Esophagus squamous epithelium (tissue), 5 donors: Measurements from ENCODE around the gene EPS8L1. TPM values are rescaled to one million over a fixed set of nuclear protein-coding genes. Genes with fewer than 3 reads are reported as not detected.
"Not testable (repeated sequence)": the region's sequence is repeated elsewhere in the genome, so short reads cannot be mapped to it uniquely, and the experiment has no call there.

Source experiments
- DNase-seq: peaks from one replicate; lab custom pipeline; 2025; lab: John Stamatoyannopoulos, UW
- H3K27ac ChIP-seq, 4 donors: fragments of 200-600 bp; sonication (generic); one replicate each; pipeline ENCODE4 v1.5.1; 2016 to 2019; ENCODE audit warnings: mild to moderate bottlenecking in 1 of 4
- H3K27me3 ChIP-seq, 4 donors: fragments of 200-600 bp; sonication (generic); 1 replicate in 3 of 4; 2 replicates in 1 of 4; pipeline versions ENCODE4 v1.5.1 to v1.6.0; 2017 to 2021; ENCODE audit warnings: antibody characterized with exemption in 1 of 4
- H3K36me3 ChIP-seq, 3 donors: fragments of 200-600 bp; sonication (generic); one replicate each; pipeline ENCODE4 v1.5.1; 2016 to 2019
- H3K4me1 ChIP-seq, 3 donors: fragments of 200-600 bp; sonication (generic); one replicate each; pipeline ENCODE4 v1.5.1; 2017 to 2019
- H3K4me3 ChIP-seq, 4 donors: fragments of 200-600 bp; sonication (generic); 1 replicate in 3 of 4; 2 replicates in 1 of 4; pipeline ENCODE4 v1.5.1; 2016 to 2019; ENCODE audit warnings: mild to moderate bottlenecking in 2 of 4, moderate library complexity in 1 of 4
- H3K9me3 ChIP-seq, 3 donors: fragments of 200-600 bp; sonication (generic); one replicate each; pipeline ENCODE4 v1.5.1; 2016 to 2019
- CTCF ChIP-seq, 6 experiments: fragments of 450-650 bp in 4 of 6; fragments of 200-600 bp in 2 of 6; sonication (generic) in 2 of 6; IDR thresholded peaks; one replicate each; pipeline ENCODE4 v1.5.1; 2016 to 2019; ENCODE audit warnings: antibody characterized with exemption in 6 of 6, mild to moderate bottlenecking in 4 of 6, moderate library complexity in 4 of 6
- POLR2A ChIP-seq, 4 donors: fragments of 450-650 bp; IDR thresholded peaks; one replicate each; pipeline ENCODE4 v1.6.1; 2017; ENCODE audit warnings: antibody characterized with exemption in 4 of 4, mild to moderate bottlenecking in 4 of 4, moderate library complexity in 3 of 4
- WGBS, 2 donors: methylation state at CpG; one replicate each; pipeline ENCODE4 v1.1.5; 2018; 5-methylcytosine and 5-hydroxymethylcytosine counted together
- intact Hi-C: fragments of 100-400 bp; cut with DNase I; formaldehyde crosslinking; loops from one replicate; pipeline ENCODE4 v1.15.0; 2022
- total RNA-seq, 4 donors: library from RNA; depleted of rRNA; stranded (reverse); fragments of >200 nt; gene quantifications; one replicate each; pipeline ENCODE4 v1.1.0, GENCODE V29; 2016
- donor health status: DM: yes; HTN: yes; CAD: no.

The EPS8L1 gene
- total RNA-seq, 4 donors from 2014 or later = 151 to 341 (median 286) TPM

- DNase-seq = no peak
- Histone ChIP-seq H3K4me1 (no peaks in the 10 kb centered on the region), H3K4me3 (no peak overlapping the region), H3K27me3 (no peaks in the 10 kb centered on the region), H3K9me3 (no peaks in the 10 kb centered on the region), H3K36me3 (peaks cover 12 to 100% (median 51%) of the 10 kb centered on the region in 3 donors), H3K27ac (peak overlapping the region in 3 of 4 donors; percentile 42 to 68 (median 53))
- intact Hi-C loops = no loop called here
- no peak for TF ChIP-seq POLR2A (IDR thresholded peaks at IDR 0.05)
- no peak for TF ChIP-seq CTCF (IDR thresholded peaks at IDR 0.05)
- 90 to 94% methylated on average over 22 to 24 of the region's 25 CpGs for WGBS, 2 donors
Observed at GRCh38 chr19:55050749-55051532, 24.7 kb upstream of the EPS8L1 start.

GRCh38 chr19:55053735-55054134 lies 21.9 kb upstream of the EPS8L1 start:
- peaks cover 9 to 100% (median 51%) of the 10 kb centered on the region in 3 donors for H3K36me3 ChIP-seq
- intact Hi-C loops = no loop called here

GRCh38 chr19:55056827-55057226 lies 18.8 kb upstream of the EPS8L1 start:
- intact Hi-C loops = no loop called here
- TF ChIP-seq CTCF (IDR thresholded peaks at IDR 0.05) (no peak), POLR2A (IDR thresholded peaks at IDR 0.05) (no peak)
- H3K4me1 ChIP-seq = peaks cover 0 to 17% (median under 1%) of the 10 kb centered on the region in 3 donors
- peaks cover 9 to 91% (median 45%) of the 10 kb centered on the region in 3 donors for H3K36me3 ChIP-seq
- H3K27me3 ChIP-seq = no peaks in the 10 kb centered on the region
- H3K9me3 ChIP-seq = no peaks in the 10 kb centered on the region
- WGBS, 2 donors = 94 to 96% methylated on average over 9 of the region's 9 CpGs
- no peak overlapping the region for H3K4me3 ChIP-seq
- no peak overlapping the region for H3K27ac ChIP-seq
- no peak for DNase-seq

More at GRCh38 chr19:55053735-55054134, 21.9 kb upstream of the EPS8L1 start:
- H3K9me3 ChIP-seq = no peaks in the 10 kb centered on the region
- WGBS, 2 donors = 73 to 93% methylated on average over 5 to 7 of the region's 7 CpGs
- no peaks in the 10 kb centered on the region for H3K27me3 ChIP-seq
- no peaks in the 10 kb centered on the region for H3K4me1 ChIP-seq
- no peak overlapping the region for H3K4me3 ChIP-seq
- H3K27ac ChIP-seq = no peak overlapping the region
- no peak for TF ChIP-seq POLR2A (IDR thresholded peaks at IDR 0.05)
- no peak for TF ChIP-seq CTCF (IDR thresholded peaks at IDR 0.05)
- DNase-seq = no peak

- Histone ChIP-seq H3K9me3 (no peaks in the 10 kb centered on the region), H3K27me3 (no peaks in the 10 kb centered on the region), H3K4me3 (no peak overlapping the region), H3K27ac (no peak overlapping the region), H3K4me1 (peaks cover 6 to 26% (median 6%) of the 10 kb centered on the region in 3 donors), H3K36me3 (peaks cover 9 to 69% (median 40%) of the 10 kb centered on the region in 3 donors)
- no peak for TF ChIP-seq CTCF (IDR thresholded peaks at IDR 0.05)
- TF ChIP-seq POLR2A (IDR thresholded peaks at IDR 0.05) = no peak
- 95 to 97% methylated on average over 13 to 17 of the region's 23 CpGs for WGBS, 2 donors
- intact Hi-C loops = no loop called here
- no peak for DNase-seq
Observed at GRCh38 chr19:55058781-55059610, 16.7 kb upstream of the EPS8L1 start.

- H3K4me3 ChIP-seq, DNase-seq, intact Hi-C loops, H3K9me3 ChIP-seq, H3K27me3 ChIP-seq, H3K27ac ChIP-seq: not testable (repeated sequence)
- 81 to 91% methylated on average over 8 to 9 of the region's 9 CpGs for WGBS, 2 donors
- Histone ChIP-seq H3K4me1 (peaks cover 6 to 26% (median 6%) of the 10 kb centered on the region in 3 donors), H3K36me3 (peaks cover 9 to 56% (median 30%) of the 10 kb centered on the region in 3 donors)
Observed at GRCh38 chr19:55060287-55060686, 15.4 kb upstream of the EPS8L1 start.
